DND-41 (cell line): ENCODE data around the gene PIP5KL1.

Source experiments
- ATAC-seq: fragments of 200-7000 bp; cut with Tn5 transposase; 3 replicates; pipeline ENCODE4 v1.9.1; 2021; ENCODE audit warnings: low read depth; ENCODE audit not compliant: insufficient read depth
- DNase-seq: peaks from one replicate; pipeline ENCODE4 v3.0.0-alpha.2; 2020
- H2AFZ ChIP-seq: 2 replicates; pipeline ENCODE4 v1.6.0; 2012; ENCODE audit warnings: low read depth, low read length
- H3K27ac ChIP-seq: 2 replicates; pipeline ENCODE4 v1.5.1; 2012; ENCODE audit warnings: low read length, inconsistent platforms
- H3K27me3 ChIP-seq: fragments of 200-600 bp; sonication (generic); 2 replicates; pipeline ENCODE4 v1.6.0; 2012; ENCODE audit warnings: low read length, mild to moderate bottlenecking, inconsistent platforms; ENCODE audit not compliant: insufficient read depth, poor library complexity
- H3K36me3 ChIP-seq: 2 replicates; pipeline ENCODE4 v1.5.1; 2012; ENCODE audit warnings: low read length, inconsistent platforms; ENCODE audit not compliant: insufficient read depth
- H3K4me1 ChIP-seq: 2 replicates; pipeline ENCODE4 v1.5.1; 2012; ENCODE audit warnings: mild to moderate bottlenecking, low read length; ENCODE audit not compliant: insufficient read depth
- H3K4me2 ChIP-seq: 2 replicates; pipeline ENCODE4 v1.6.0; 2012; ENCODE audit warnings: mild to moderate bottlenecking, moderate library complexity, low read length, inconsistent platforms; ENCODE audit not compliant: insufficient read depth
- H3K4me3 ChIP-seq, 2 experiments: fragments of 200-600 bp in 1 of 2; shearing (Covaris generic) in 1 of 2; 2 replicates each; pipeline ENCODE4 v1.5.1; 2012 to 2016; ENCODE audit warnings: inconsistent platforms in 2 of 2, low read length in 2 of 2, mild to moderate bottlenecking in 2 of 2, low read depth in 1 of 2, moderate library complexity in 1 of 2
- H3K79me2 ChIP-seq: 2 replicates; pipeline ENCODE4 v1.6.0; 2012; ENCODE audit warnings: low read length, inconsistent platforms; ENCODE audit not compliant: insufficient read depth
- H3K9ac ChIP-seq: 2 replicates; pipeline ENCODE4 v1.6.0; 2012; ENCODE audit warnings: low read depth, mild to moderate bottlenecking, inconsistent platforms, low read length, moderate library complexity
- H3K9me3 ChIP-seq: 2 replicates; pipeline ENCODE4 v1.5.1; 2012; ENCODE audit warnings: low read length, moderate library complexity, mild to moderate bottlenecking, inconsistent platforms; ENCODE audit not compliant: insufficient read depth, severe bottlenecking
- H4K20me1 ChIP-seq: 2 replicates; pipeline ENCODE4 v1.6.0; 2012; ENCODE audit warnings: low read length; ENCODE audit not compliant: insufficient read depth
- CTCF ChIP-seq: IDR thresholded peaks from 2 replicates; pipeline ENCODE4 v1.5.1; 2012; ENCODE audit warnings: borderline replicate concordance, low read length, moderate library complexity, mild to moderate bottlenecking; ENCODE audit not compliant: poor library complexity, severe bottlenecking; ENCODE audit errors: extremely low read depth
- EZH2 ChIP-seq: IDR thresholded peaks from 3 replicates; pipeline ENCODE4 v1.6.1; 2012; ENCODE audit warnings: borderline replicate concordance, low read depth, mild to moderate bottlenecking, moderate library complexity, low read length, inconsistent platforms; ENCODE audit not compliant: severe bottlenecking

PIP5KL1 gene

GRCh38 chr9:127920794-127921193, 9.8 kb downstream of the PIP5KL1 start:
- H3K4me3 ChIP-seq = no peak overlapping the region
- H3K79me2 ChIP-seq = no peaks in the 10 kb centered on the region
- ATAC-seq (no peak), DNase-seq (no peak)
- H3K9ac ChIP-seq = no peak overlapping the region
- no peaks in the 10 kb centered on the region for H4K20me1 ChIP-seq
- TF ChIP-seq CTCF (no peak), EZH2 (no peak)
- no peak overlapping the region for H3K27ac ChIP-seq
- H3K4me2 ChIP-seq = no peak overlapping the region
- peaks cover 40% of the 10 kb centered on the region for H3K4me1 ChIP-seq
- H3K36me3 ChIP-seq = no peaks in the 10 kb centered on the region
- H2AFZ ChIP-seq = no peak overlapping the region
- no peaks in the 10 kb centered on the region for H3K9me3 ChIP-seq
- no peaks in the 10 kb centered on the region for H3K27me3 ChIP-seq

GRCh38 chr9:127919253-127919815, 11.2 kb downstream of the PIP5KL1 start:
- H3K79me2 ChIP-seq = no peaks in the 10 kb centered on the region
- no peaks in the 10 kb centered on the region for H3K27me3 ChIP-seq
- no peaks in the 10 kb centered on the region for H4K20me1 ChIP-seq
- TF ChIP-seq EZH2 = no peak
- no peak for TF ChIP-seq CTCF
- H3K36me3 ChIP-seq = no peaks in the 10 kb centered on the region
- no peak overlapping the region for H3K4me2 ChIP-seq
- H3K9ac ChIP-seq = no peak overlapping the region
- DNase-seq (no peak), ATAC-seq (no peak)
- H3K4me3 ChIP-seq = no peak overlapping the region
- peaks cover 43% of the 10 kb centered on the region for H3K4me1 ChIP-seq
- no peak overlapping the region for H2AFZ ChIP-seq
- H3K9me3 ChIP-seq = no peaks in the 10 kb centered on the region
- no peak overlapping the region for H3K27ac ChIP-seq

- no peak for DNase-seq
- no peak for ATAC-seq
- H3K27me3 ChIP-seq = no peaks in the 10 kb centered on the region
- H3K79me2 ChIP-seq = no peaks in the 10 kb centered on the region
- 0 out of 2 replicates have a peak overlapping the region, but pooled peaks have one; percentile 96 for H3K4me2 ChIP-seq
- no peaks in the 10 kb centered on the region for H3K9me3 ChIP-seq
- peaks cover 43% of the 10 kb centered on the region for H3K4me1 ChIP-seq
- no peak overlapping the region for H3K9ac ChIP-seq
- H3K4me3 ChIP-seq = no peak overlapping the region
- no peak for TF ChIP-seq EZH2
- TF ChIP-seq CTCF = peak; percentile 27
- H3K36me3 ChIP-seq = no peaks in the 10 kb centered on the region
- no peaks in the 10 kb centered on the region for H4K20me1 ChIP-seq
- H2AFZ ChIP-seq = no peak overlapping the region
- H3K27ac ChIP-seq = 0 out of 2 replicates have a peak overlapping the region, but pooled peaks have one; percentile 49
These were observed 12.1 kb downstream of the PIP5KL1 start for GRCh38 chr9:127918183-127919107.
